H1 (cell line): ENCODE results near the gene RAPGEF1. TPM values are rescaled to one million over a fixed set of nuclear protein-coding genes. Genes with fewer than 3 reads are reported as not detected.

ENCODE experiments used
- CTCF ChIA-PET: fragments of 300-600 bp; sonication (Branson Sonifier 250); formaldehyde crosslinking; loops from one replicate; lab custom pipeline; 2021; ENCODE audit not compliant: partially characterized antibody; lab: Charles Lee
- POLR2A ChIA-PET: fragments of 300-600 bp; sonication (Branson Sonifier 250); formaldehyde crosslinking; loops from one replicate; lab custom pipeline; 2021; ENCODE audit warnings: inconsistent platforms; ENCODE audit not compliant: partially characterized antibody; lab: Charles Lee
- DNase-seq, 2 experiments: peaks; one replicate each; pipeline versions ENCODE4 v3.0.0 to v3.0.0-alpha.2; 2010 to 2022; ENCODE audit warnings: low spot score in 2 of 2, low read depth in 1 of 2, mixed read lengths in 1 of 2
- FAIRE-seq: peaks from 2 replicates; lab custom pipeline; 2011; peaks lifted over from hg19 to GRCh38; lab: Jason Lieb, UNC
- H2AFZ ChIP-seq: 2 replicates; pipeline ENCODE4 v1.8.1; 2012; ENCODE audit warnings: low read length, inconsistent platforms
- H2AK5ac ChIP-seq: 2 replicates; pipeline ENCODE4 v1.6.1; 2013; ENCODE audit warnings: low read depth, low read length
- H2BK120ac ChIP-seq: replicated peaks from 2 replicates; pipeline ENCODE3; 2013; ENCODE audit warnings: low read depth, low read length, inconsistent platforms
- H2BK12ac ChIP-seq: 2 replicates; pipeline ENCODE4 v1.6.1; 2013; ENCODE audit warnings: low read depth, low read length
- H2BK15ac ChIP-seq: 2 replicates; pipeline ENCODE4 v1.6.1; 2013; ENCODE audit warnings: low read length
- H2BK20ac ChIP-seq: 2 replicates; pipeline ENCODE4 v1.6.1; 2013; ENCODE audit warnings: low read length
- H2BK5ac ChIP-seq: 2 replicates; pipeline ENCODE4 v1.6.1; 2013; ENCODE audit warnings: low read depth, low read length
- H3K14ac ChIP-seq: 2 replicates; pipeline ENCODE4 v1.6.1; 2013; ENCODE audit warnings: inconsistent platforms; ENCODE audit not compliant: insufficient read length
- H3K18ac ChIP-seq: 2 replicates; pipeline ENCODE4 v1.6.1; 2013; ENCODE audit warnings: low read length; ENCODE audit errors: extremely low read depth
- H3K23ac ChIP-seq: 2 replicates; pipeline ENCODE4 v1.6.1; 2013; ENCODE audit warnings: inconsistent platforms; ENCODE audit not compliant: insufficient read length
- H3K23me2 ChIP-seq: 2 replicates; pipeline ENCODE4 v1.6.1; 2013; ENCODE audit warnings: low read depth, low read length
- H3K27ac ChIP-seq: 2 replicates; pipeline ENCODE4 v1.6.1; 2011; ENCODE audit warnings: low read depth, low read length, inconsistent platforms
- H3K27me3 ChIP-seq, 4 experiments: replicated peaks in 1 of 4; 1 replicate in 1 of 4; 2 replicates in 3 of 4; pipeline versions ENCODE4 v1.6.1 to v1.8.1; 2011 to 2013; ENCODE audit warnings: low read length in 3 of 4, mild to moderate bottlenecking in 3 of 4, inconsistent platforms in 2 of 4, mixed read lengths in 2 of 4, moderate library complexity in 1 of 4; ENCODE audit not compliant: control insufficient read depth in 3 of 4, insufficient read depth in 3 of 4; ENCODE audit errors: extremely low read depth in 1 of 4
- H3K36me3 ChIP-seq, 4 experiments: 2 replicates each; pipeline versions ENCODE4 v1.6.1 to v1.8.1; 2011 to 2013; ENCODE audit warnings: mild to moderate bottlenecking in 4 of 4, low read length in 3 of 4, moderate library complexity in 2 of 4, control low read depth in 1 of 4, inconsistent platforms in 1 of 4; ENCODE audit not compliant: insufficient read depth in 4 of 4, control insufficient read depth in 2 of 4
- H3K4ac ChIP-seq: replicated peaks from 2 replicates; pipeline ENCODE3; 2013; ENCODE audit warnings: low read length, low read depth, mixed read lengths, inconsistent platforms; ENCODE audit not compliant: insufficient read length
- H3K4me1 ChIP-seq, 4 experiments: replicated peaks in 1 of 4; 1 replicate in 1 of 4; 2 replicates in 3 of 4; pipeline versions ENCODE4 v1.6.1 to v1.8.1; 2011 to 2013; ENCODE audit warnings: low read length in 3 of 4, inconsistent platforms in 2 of 4, mixed read lengths in 1 of 4; ENCODE audit not compliant: insufficient read depth in 4 of 4, control insufficient read depth in 3 of 4
- H3K4me2 ChIP-seq, 2 experiments: 2 replicates each; pipeline versions ENCODE4 v1.6.1 to v1.8.1; 2011 to 2013; ENCODE audit warnings: low read depth in 2 of 2, low read length in 2 of 2, control low read depth in 1 of 2, inconsistent platforms in 1 of 2, mild to moderate bottlenecking in 1 of 2; ENCODE audit not compliant: insufficient read depth in 1 of 2
- H3K4me3 ChIP-seq, 4 experiments: fragments of 200-600, 300-600 bp in 1 of 4; sonication (generic), shearing (Covaris generic), sonication (Bioruptor Twin) in 1 of 4; 2 replicates each; pipeline versions ENCODE4 v1.5.1 to v1.8.1; 2011 to 2016; ENCODE audit warnings: low read length in 4 of 4, low read depth in 3 of 4, control low read depth in 2 of 4, inconsistent platforms in 2 of 4, mild to moderate bottlenecking in 2 of 4, mixed read lengths in 1 of 4, moderate library complexity in 1 of 4; ENCODE audit not compliant: insufficient read depth in 2 of 4; ENCODE audit errors: extremely low read depth in 1 of 4
- H3K56ac ChIP-seq: replicated peaks from 2 replicates; pipeline ENCODE3; 2013; ENCODE audit warnings: low read depth, mild to moderate bottlenecking, mixed read lengths, low read length, inconsistent platforms; ENCODE audit not compliant: insufficient read length
- H3K79me1 ChIP-seq: 2 replicates; pipeline ENCODE4 v1.6.1; 2013; ENCODE audit warnings: low read depth, low read length, control low read depth
- H3K79me2 ChIP-seq, 2 experiments: 2 replicates each; pipeline versions ENCODE4 v1.6.1 to v1.8.1; 2012 to 2013; ENCODE audit warnings: low read length in 2 of 2, mild to moderate bottlenecking in 2 of 2, inconsistent platforms in 1 of 2; ENCODE audit not compliant: insufficient read depth in 2 of 2, control insufficient read depth in 1 of 2
- H3K9ac ChIP-seq, 4 experiments: replicated peaks in 1 of 4; 1 replicate in 1 of 4; 2 replicates in 3 of 4; pipeline versions ENCODE4 v1.6.1 to v1.8.1; 2011 to 2013; ENCODE audit warnings: low read depth in 3 of 4, low read length in 3 of 4, control low read depth in 2 of 4, mild to moderate bottlenecking in 2 of 4, moderate library complexity in 2 of 4, inconsistent platforms in 1 of 4; ENCODE audit errors: extremely low read depth in 1 of 4
- H3K9me3 ChIP-seq, 2 experiments: 2 replicates each; pipeline versions ENCODE4 v1.6.1 to v1.8.1; 2012 to 2013; ENCODE audit warnings: mild to moderate bottlenecking in 2 of 2, moderate library complexity in 2 of 2, control low read depth in 1 of 2, inconsistent platforms in 1 of 2, low read depth in 1 of 2, low read length in 1 of 2, mixed read lengths in 1 of 2; ENCODE audit not compliant: insufficient read depth in 2 of 2
- H4K20me1 ChIP-seq, 2 experiments: replicated peaks in 1 of 2; 2 replicates each; pipeline versions ENCODE3 to v1.8.1; 2011 to 2013; ENCODE audit warnings: inconsistent platforms in 2 of 2, low read length in 2 of 2, mild to moderate bottlenecking in 1 of 2; ENCODE audit not compliant: insufficient read depth in 2 of 2, control insufficient read depth in 1 of 2
- H4K5ac ChIP-seq: 2 replicates; pipeline ENCODE4 v1.6.1; 2013; ENCODE audit warnings: low read length, low read depth, mixed read lengths, inconsistent platforms; ENCODE audit not compliant: insufficient read length
- H4K8ac ChIP-seq: 2 replicates; pipeline ENCODE4 v1.8.0; 2013; ENCODE audit warnings: mild to moderate bottlenecking, moderate library complexity, low read length, inconsistent platforms; ENCODE audit not compliant: insufficient read depth; ENCODE audit errors: extremely low read depth
- H4K91ac ChIP-seq: replicated peaks from 2 replicates; pipeline ENCODE3; 2013; ENCODE audit warnings: low read length, mixed read lengths, inconsistent platforms; ENCODE audit not compliant: insufficient read length
- RAD21 ChIP-seq, 2 experiments: IDR thresholded peaks in 1 of 2; conservative IDR thresholded peaks in 1 of 2; 2 replicates each; pipeline ENCODE4 v1.6.1; 2011; ENCODE audit warnings: low read depth in 2 of 2, low read length in 2 of 2, improper control_type of control experiment in 1 of 2, inconsistent platforms in 1 of 2, mild to moderate bottlenecking in 1 of 2, moderate library complexity in 1 of 2
- SRF ChIP-seq: IDR thresholded peaks from 2 replicates; pipeline ENCODE4 v1.6.1; 2011; ENCODE audit warnings: mild to moderate bottlenecking, low read depth, low read length, moderate library complexity
- WGBS, 2 experiments: shearing (Covaris generic) in 1 of 2; methylation state at CpG; one replicate each; pipeline versions ENCODE4 v1.1.6 to v1.1.7; 2013 to 2015; ENCODE audit warnings: low lambda C conversion rate in 2 of 2, mixed read lengths in 2 of 2, inconsistent platforms in 1 of 2, low coverage in 1 of 2, missing lambda C conversion rate in 1 of 2; ENCODE audit not compliant: insufficient replicate concordance in 2 of 2, insufficient coverage in 1 of 2, insufficient read length in 1 of 2; ENCODE audit errors: extremely low coverage in 1 of 2, missing lambda C conversion rate in 1 of 2; 5-methylcytosine and 5-hydroxymethylcytosine counted together
- polyA plus RNA-seq, 7 experiments: library from polyadenylated mRNA; depleted of rRNA in 3 of 7; stranded (reverse) in 5 of 7; unstranded in 2 of 7; fragments of >200 nt in 5 of 7; fragments of 200-250 nt in 2 of 7; gene quantifications; 1 replicate in 5 of 7; 2 replicates in 1 of 7; 4 replicates in 1 of 7; pipeline versions ENCODE4 v1.2.1 to v1.2.3, GENCODE V29; 2011 to 2013; ENCODE audit warnings: missing spikeins in 2 of 7, mixed read lengths in 2 of 7
- total RNA-seq: library from RNA; stranded (reverse); fragmentation: NEBNext Ultra II Directional; extraction: Animal tissue kit (Norgen Biotek cat#: 25700); gene quantifications from 2 replicates; pipeline ENCODE4 v1.2.1, GENCODE V29; 2021

RAPGEF1 gene
- total and polyA plus RNA-seq, 2 of the 8 experiments (the other 6 are each of a cell fraction or from before 2014, with no cell fraction given), result 29.7 to 78.9 TPM

GRCh38 chr9:131529597-131530545 lies 210.0 kb downstream of the RAPGEF1 start:
- POLR2A ChIA-PET, result interaction anchor here (1.0 to 5.0 kb wide), 2 partner anchors 11 to 126 kb away, joined by 4 to 22 read pairs; no protein-coding TSS in a partner anchor
- no peak overlapping the region for H2BK5ac ChIP-seq
- TF ChIP-seq RAD21 (IDR thresholded peaks at IDR 0.05 in 1 of 2, conservative IDR thresholded peaks at IDR 0.05 in 1 of 2; ENCODE audit: low read depth in 2 of 2, low read length in 2 of 2) (0 out of 4 replicates have a peak, but pooled peaks of 1 of the 2 experiments have one; percentile 13), SRF (no peak)
- TF ChIP-seq, all 59 proteins: peak for 1
- Histone ChIP-seq H3K79me2 (peaks cover 0 to 6% of the 10 kb centered on the region in 2 experiments; a peak in 1 of 4 replicates), H3K4ac (peak overlapping the region; percentile 6), H4K5ac (no peak overlapping the region), H3K4me2 (peak overlapping the region; percentile 74 to 98), H4K20me1 (peaks cover 3 to 6% of the 10 kb centered on the region in 2 experiments), H2AFZ (no peak overlapping the region), H2BK12ac (no peak overlapping the region), H3K4me1 (peaks cover 0 to 8% (median 4%) of the 10 kb centered on the region in 4 experiments; a peak in 6 of 7 replicates), H2AK5ac (no peak overlapping the region), H4K8ac (no peak overlapping the region), H3K79me1 (0 out of 2 replicates have a peak, but pooled peaks cover 4% of the 10 kb centered on the region), H3K4me3 (peak overlapping the region; percentile 65 to 92 (median 72)), H3K27me3 (no peaks in the 10 kb centered on the region), H4K91ac (no peak overlapping the region), H3K18ac (no peak overlapping the region), H3K23ac (no peak overlapping the region), H3K36me3 (peaks cover 14 to 32% (median 25%) of the 10 kb centered on the region in 4 experiments; a peak in 7 of 8 replicates), H3K27ac (no peak overlapping the region), H2BK20ac (0 out of 2 replicates have a peak overlapping the region, but pooled peaks have one; percentile 6), H3K9me3 (no peaks in the 10 kb centered on the region), H3K23me2 (peaks cover 5% of the 10 kb centered on the region; the same call in 1 of the 2 replicates), H2BK15ac (no peak overlapping the region), H3K9ac (peak overlapping the region in 3 of 4 experiments; percentile 52 to 68 (median 64); a peak in 5 of 7 replicates), H2BK120ac (no peak overlapping the region), H3K56ac (no peak overlapping the region), H3K14ac (no peak overlapping the region)
- CTCF ChIA-PET, result interaction anchor here (0.7 to 1.4 kb wide), 3 partner anchors 11 to 195 kb away, joined by 3 to 4 read pairs (median 3); no protein-coding TSS in a partner anchor
- no peak for FAIRE-seq
- WGBS, 2 experiments, result 72% methylated on average over 21 of the region's 24 CpGs; no CpG with 5 or more reads in 1 of the 2 experiments
- no peak for DNase-seq
